SK-N-SH treated with all-trans-retinoic acid at 6 μM for 48 hours (cell line): ENCODE results near the gene NFYC.

ENCODE experiments used
- ATAC-seq: fragments of 200-7000 bp; cut with Tn5 transposase; 3 replicates; pipeline ENCODE4 v1.9.1; 2020; ENCODE audit warnings: mild to moderate bottlenecking, moderate library complexity
- ARNTL ChIP-seq: fragments of 450-650 bp; formaldehyde crosslinking; IDR thresholded peaks from 2 replicates; pipeline ENCODE4 v1.5.0; 2020; ENCODE audit warnings: low read depth, mild to moderate bottlenecking, moderate library complexity, borderline replicate concordance
- CSDC2 ChIP-seq: fragments of 250-450 bp; sonication (Bioruptor Pico); IDR thresholded peaks from 2 replicates; pipeline ENCODE4 v1.5.0; 2020; ENCODE audit warnings: mild to moderate bottlenecking, moderate library complexity
- ESRRG ChIP-seq: fragments of 250-450 bp; sonication (Bioruptor Pico); IDR thresholded peaks from 2 replicates; pipeline ENCODE4 v1.6.1; 2021; ENCODE audit warnings: mild to moderate bottlenecking
- GLIS3 ChIP-seq: fragments of 250-450 bp; sonication (Bioruptor Pico); IDR thresholded peaks from 2 replicates; pipeline ENCODE4 v1.5.0; 2020; ENCODE audit warnings: mild to moderate bottlenecking, moderate library complexity
- ISL1 ChIP-seq: fragments of 250-450 bp; sonication (Bioruptor Pico); IDR thresholded peaks from 2 replicates; pipeline ENCODE4 v2.1.2; 2022; ENCODE audit warnings: mild to moderate bottlenecking, moderate library complexity
- OSR1 ChIP-seq: fragments of 250-450 bp; sonication (Bioruptor Pico); IDR thresholded peaks from 2 replicates; pipeline ENCODE4 v1.8.0; 2022; ENCODE audit warnings: moderate library complexity, mild to moderate bottlenecking, inconsistent platforms
- PPARA ChIP-seq: fragments of 250-450 bp; sonication (Bioruptor Pico); IDR thresholded peaks from 2 replicates; pipeline ENCODE4 v1.5.0; 2020; ENCODE audit warnings: mild to moderate bottlenecking, borderline replicate concordance
- SNAI2 ChIP-seq: fragments of 250-450 bp; sonication (Bioruptor Pico); IDR thresholded peaks from 2 replicates; pipeline ENCODE4 v1.5.0; 2020; ENCODE audit warnings: mild to moderate bottlenecking, moderate library complexity
- TCF4 ChIP-seq: fragments of 250-450 bp; sonication (Bioruptor Pico); IDR thresholded peaks from 2 replicates; pipeline ENCODE4 v1.8.0; 2021; ENCODE audit warnings: mild to moderate bottlenecking, moderate library complexity, borderline replicate concordance
- TOX ChIP-seq: fragments of 250-450 bp; sonication (Bioruptor Pico); IDR thresholded peaks from 2 replicates; pipeline ENCODE4 v1.8.0; 2021; ENCODE audit warnings: mild to moderate bottlenecking, moderate library complexity, borderline replicate concordance
- ZC3H10 ChIP-seq: fragments of 250-450 bp; sonication (Bioruptor Pico); IDR thresholded peaks from 2 replicates; pipeline ENCODE4 v1.5.1; 2021; ENCODE audit warnings: mild to moderate bottlenecking, moderate library complexity
- ZFP3 ChIP-seq: fragments of 250-450 bp; sonication (Bioruptor Pico); IDR thresholded peaks from 2 replicates; pipeline ENCODE4 v1.5.0; 2020; ENCODE audit warnings: mild to moderate bottlenecking, moderate library complexity
- ZFP30 ChIP-seq: fragments of 450-650 bp; formaldehyde crosslinking; IDR thresholded peaks from 2 replicates; pipeline ENCODE4 v1.5.0; 2022; ENCODE audit warnings: mild to moderate bottlenecking, moderate library complexity
- ZNF8 ChIP-seq: fragments of 450-650 bp; formaldehyde crosslinking; IDR thresholded peaks from 2 replicates; pipeline ENCODE4 v1.5.0; 2020; ENCODE audit warnings: mild to moderate bottlenecking, moderate library complexity
- TF ChIP-seq, protein P1 (sequence below): fragments of 250-450 bp; sonication (Bioruptor Pico); IDR thresholded peaks from 2 replicates; pipeline ENCODE4 v1.5.1; 2020; ENCODE audit warnings: low read depth, mild to moderate bottlenecking, moderate library complexity
- TF ChIP-seq, protein P2 (sequence below): fragments of 250-450 bp; sonication (Bioruptor Pico); IDR thresholded peaks from 2 replicates; pipeline ENCODE4 v1.8.0; 2020; ENCODE audit warnings: mild to moderate bottlenecking, moderate library complexity, borderline replicate concordance
- TF ChIP-seq, protein P3 (sequence below): fragments of 250-450 bp; sonication (Bioruptor Pico); IDR thresholded peaks from 2 replicates; pipeline ENCODE4 v1.5.0; 2020; ENCODE audit warnings: mild to moderate bottlenecking, moderate library complexity
- TF ChIP-seq, protein P4 (sequence below): fragments of 250-450 bp; sonication (Bioruptor Pico); IDR thresholded peaks from 2 replicates; pipeline ENCODE4 v1.8.0; 2021; ENCODE audit warnings: low read depth, mild to moderate bottlenecking, moderate library complexity, borderline replicate concordance

Gene NFYC

DNA sequence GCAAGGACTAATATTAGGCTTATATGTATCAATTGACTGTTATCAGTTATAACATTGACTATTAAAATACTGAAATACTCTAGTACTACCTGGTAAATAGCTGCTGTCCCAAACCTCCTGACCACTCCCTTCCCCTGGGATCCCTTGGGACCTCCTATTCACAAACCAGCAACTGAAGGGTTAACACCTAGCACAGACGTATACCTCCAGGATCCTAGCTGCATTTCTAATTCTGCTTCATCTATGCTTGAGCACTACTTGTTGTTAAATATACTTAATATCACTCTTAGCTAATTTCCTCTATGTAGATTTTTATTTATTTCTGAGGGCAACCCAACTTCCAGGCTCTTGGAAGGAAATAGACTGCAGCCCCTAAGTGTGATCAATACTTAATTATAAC lies 1.8 kb upstream of the NFYC start:
- TF ChIP-seq, protein P1, sequence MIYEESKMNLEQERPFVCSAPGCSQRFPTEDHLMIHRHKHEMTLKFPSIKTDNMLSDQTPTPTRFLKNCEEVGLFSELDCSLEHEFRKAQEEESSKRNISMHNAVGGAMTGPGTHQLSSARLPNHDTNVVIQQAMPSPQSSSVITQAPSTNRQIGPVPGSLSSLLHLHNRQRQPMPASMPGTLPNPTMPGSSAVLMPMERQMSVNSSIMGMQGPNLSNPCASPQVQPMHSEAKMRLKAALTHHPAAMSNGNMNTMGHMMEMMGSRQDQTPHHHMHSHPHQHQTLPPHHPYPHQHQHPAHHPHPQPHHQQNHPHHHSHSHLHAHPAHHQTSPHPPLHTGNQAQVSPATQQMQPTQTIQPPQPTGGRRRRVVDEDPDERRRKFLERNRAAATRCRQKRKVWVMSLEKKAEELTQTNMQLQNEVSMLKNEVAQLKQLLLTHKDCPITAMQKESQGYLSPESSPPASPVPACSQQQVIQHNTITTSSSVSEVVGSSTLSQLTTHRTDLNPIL (CRISPR knock-in tag) = no peak
- no peak for TF ChIP-seq TCF4 (CRISPR knock-in tag)
- TF ChIP-seq, protein P2, sequence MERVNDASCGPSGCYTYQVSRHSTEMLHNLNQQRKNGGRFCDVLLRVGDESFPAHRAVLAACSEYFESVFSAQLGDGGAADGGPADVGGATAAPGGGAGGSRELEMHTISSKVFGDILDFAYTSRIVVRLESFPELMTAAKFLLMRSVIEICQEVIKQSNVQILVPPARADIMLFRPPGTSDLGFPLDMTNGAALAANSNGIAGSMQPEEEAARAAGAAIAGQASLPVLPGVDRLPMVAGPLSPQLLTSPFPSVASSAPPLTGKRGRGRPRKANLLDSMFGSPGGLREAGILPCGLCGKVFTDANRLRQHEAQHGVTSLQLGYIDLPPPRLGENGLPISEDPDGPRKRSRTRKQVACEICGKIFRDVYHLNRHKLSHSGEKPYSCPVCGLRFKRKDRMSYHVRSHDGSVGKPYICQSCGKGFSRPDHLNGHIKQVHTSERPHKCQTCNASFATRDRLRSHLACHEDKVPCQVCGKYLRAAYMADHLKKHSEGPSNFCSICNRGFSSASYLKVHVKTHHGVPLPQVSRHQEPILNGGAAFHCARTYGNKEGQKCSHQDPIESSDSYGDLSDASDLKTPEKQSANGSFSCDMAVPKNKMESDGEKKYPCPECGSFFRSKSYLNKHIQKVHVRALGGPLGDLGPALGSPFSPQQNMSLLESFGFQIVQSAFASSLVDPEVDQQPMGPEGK = no peak
- TF ChIP-seq ESRRG (CRISPR knock-in tag) = no peak
- TF ChIP-seq ARNTL (CRISPR knock-in tag) = no peak
- TF ChIP-seq, protein P3, sequence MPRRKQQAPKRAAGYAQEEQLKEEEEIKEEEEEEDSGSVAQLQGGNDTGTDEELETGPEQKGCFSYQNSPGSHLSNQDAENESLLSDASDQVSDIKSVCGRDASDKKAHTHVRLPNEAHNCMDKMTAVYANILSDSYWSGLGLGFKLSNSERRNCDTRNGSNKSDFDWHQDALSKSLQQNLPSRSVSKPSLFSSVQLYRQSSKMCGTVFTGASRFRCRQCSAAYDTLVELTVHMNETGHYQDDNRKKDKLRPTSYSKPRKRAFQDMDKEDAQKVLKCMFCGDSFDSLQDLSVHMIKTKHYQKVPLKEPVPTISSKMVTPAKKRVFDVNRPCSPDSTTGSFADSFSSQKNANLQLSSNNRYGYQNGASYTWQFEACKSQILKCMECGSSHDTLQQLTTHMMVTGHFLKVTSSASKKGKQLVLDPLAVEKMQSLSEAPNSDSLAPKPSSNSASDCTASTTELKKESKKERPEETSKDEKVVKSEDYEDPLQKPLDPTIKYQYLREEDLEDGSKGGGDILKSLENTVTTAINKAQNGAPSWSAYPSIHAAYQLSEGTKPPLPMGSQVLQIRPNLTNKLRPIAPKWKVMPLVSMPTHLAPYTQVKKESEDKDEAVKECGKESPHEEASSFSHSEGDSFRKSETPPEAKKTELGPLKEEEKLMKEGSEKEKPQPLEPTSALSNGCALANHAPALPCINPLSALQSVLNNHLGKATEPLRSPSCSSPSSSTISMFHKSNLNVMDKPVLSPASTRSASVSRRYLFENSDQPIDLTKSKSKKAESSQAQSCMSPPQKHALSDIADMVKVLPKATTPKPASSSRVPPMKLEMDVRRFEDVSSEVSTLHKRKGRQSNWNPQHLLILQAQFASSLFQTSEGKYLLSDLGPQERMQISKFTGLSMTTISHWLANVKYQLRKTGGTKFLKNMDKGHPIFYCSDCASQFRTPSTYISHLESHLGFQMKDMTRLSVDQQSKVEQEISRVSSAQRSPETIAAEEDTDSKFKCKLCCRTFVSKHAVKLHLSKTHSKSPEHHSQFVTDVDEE (CRISPR knock-in tag) = no peak
- TF ChIP-seq ZFP3 (CRISPR knock-in tag) = no peak
- TF ChIP-seq TOX = no peak
- TF ChIP-seq OSR1 = no peak
- ATAC-seq = no peak

DNA sequence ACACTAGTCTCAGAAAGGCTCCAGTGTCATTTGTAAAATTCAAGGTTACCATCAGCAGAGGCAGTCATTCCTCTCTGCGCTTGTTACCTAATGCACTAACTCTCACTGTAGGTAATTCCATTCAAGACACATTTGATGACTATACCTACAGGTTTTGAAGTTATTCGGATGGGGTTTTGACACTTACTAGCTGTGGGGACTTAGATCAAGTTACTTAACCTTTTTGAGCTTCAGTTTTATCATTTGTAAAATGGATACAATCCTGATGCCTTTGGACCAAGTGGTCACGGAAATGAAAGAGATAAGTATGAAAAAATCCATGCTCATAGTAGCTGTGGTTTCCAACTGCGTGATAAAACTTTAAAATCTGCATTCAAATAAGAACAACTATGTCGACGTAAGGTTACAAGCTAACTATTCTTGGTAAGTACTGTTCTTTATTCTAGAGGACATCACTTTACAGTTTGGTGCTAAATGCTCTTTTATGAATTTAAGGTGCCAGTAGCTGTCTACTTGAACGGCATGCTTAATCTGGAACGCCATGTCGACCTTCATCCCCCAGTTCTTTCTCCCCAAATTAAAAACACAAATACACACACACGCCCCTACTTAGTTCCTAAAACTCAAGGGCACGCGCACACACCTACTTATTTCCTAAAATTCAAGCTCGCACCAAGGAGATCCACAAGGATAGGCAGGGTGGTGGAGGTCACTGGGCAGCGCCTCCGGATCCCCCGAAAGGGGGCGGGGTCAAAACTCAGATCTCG lies 550 bp upstream of the NFYC start:
- TF ChIP-seq, protein P1 (CRISPR knock-in tag) = no peak
- no peak for TF ChIP-seq TCF4 (CRISPR knock-in tag)
- no peak for TF ChIP-seq ISL1 (CRISPR knock-in tag)
- no peak for TF ChIP-seq ZFP30
- TF ChIP-seq SNAI2 = no peak
- TF ChIP-seq OSR1 = no peak
- no peak for TF ChIP-seq CSDC2 (CRISPR knock-in tag)
- TF ChIP-seq ZFP3 (CRISPR knock-in tag) = no peak
- no peak for TF ChIP-seq ZC3H10 (CRISPR knock-in tag)
- no peak for TF ChIP-seq ZNF8 (CRISPR knock-in tag)
- TF ChIP-seq, protein P2 = no peak
- no peak for TF ChIP-seq ESRRG (CRISPR knock-in tag)
- TF ChIP-seq PPARA (CRISPR knock-in tag) = no peak
- TF ChIP-seq, protein P4, sequence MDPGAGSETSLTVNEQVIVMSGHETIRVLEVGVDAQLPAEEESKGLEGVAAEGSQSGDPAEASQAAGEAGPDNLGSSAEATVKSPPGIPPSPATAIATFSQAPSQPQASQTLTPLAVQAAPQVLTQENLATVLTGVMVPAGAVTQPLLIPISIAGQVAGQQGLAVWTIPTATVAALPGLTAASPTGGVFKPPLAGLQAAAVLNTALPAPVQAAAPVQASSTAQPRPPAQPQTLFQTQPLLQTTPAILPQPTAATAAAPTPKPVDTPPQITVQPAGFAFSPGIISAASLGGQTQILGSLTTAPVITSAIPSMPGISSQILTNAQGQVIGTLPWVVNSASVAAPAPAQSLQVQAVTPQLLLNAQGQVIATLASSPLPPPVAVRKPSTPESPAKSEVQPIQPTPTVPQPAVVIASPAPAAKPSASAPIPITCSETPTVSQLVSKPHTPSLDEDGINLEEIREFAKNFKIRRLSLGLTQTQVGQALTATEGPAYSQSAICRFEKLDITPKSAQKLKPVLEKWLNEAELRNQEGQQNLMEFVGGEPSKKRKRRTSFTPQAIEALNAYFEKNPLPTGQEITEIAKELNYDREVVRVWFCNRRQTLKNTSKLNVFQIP = no peak
- TF ChIP-seq GLIS3 = no peak
- no peak for TF ChIP-seq TOX
- ATAC-seq = no peak

DNA sequence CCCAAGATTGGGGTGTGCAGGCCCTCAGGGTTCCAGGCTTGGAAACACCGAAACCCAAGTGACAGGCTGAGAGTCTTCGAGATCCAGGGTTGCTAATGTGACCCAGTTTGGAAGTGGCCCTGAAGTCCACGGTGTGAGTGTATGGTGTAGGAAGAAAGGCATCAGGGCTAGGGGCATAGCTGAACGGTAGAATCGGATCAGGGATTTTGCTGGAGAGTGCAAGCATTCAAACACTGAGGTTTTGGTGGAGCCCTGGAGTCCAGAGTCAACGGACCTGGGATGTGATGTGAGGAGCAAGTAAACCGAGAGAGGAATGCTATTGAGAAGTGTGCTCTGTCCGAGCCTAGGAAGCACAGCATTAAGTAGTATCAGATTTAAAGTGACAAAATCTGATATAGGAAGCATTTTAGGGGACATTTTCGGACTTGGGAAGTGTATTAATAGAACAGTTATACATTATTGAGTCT lies 958 bp downstream of the NFYC start:
- TF ChIP-seq ISL1 (CRISPR knock-in tag) (no peak), CSDC2 (CRISPR knock-in tag) (0 out of 2 replicates have a peak, but pooled peaks have one; percentile 49)
- ATAC-seq = peak; percentile 32
